IPS-18a (cell line): ENCODE results near the gene FAM153A.
"Not testable (repeated sequence)": the region's sequence is repeated elsewhere in the genome, so short reads cannot be mapped to it uniquely, and the experiment has no call there.

Experiments
- H3K27ac ChIP-seq: one replicate; pipeline ENCODE4 v1.5.1; 2013; ENCODE audit warnings: low read length
- H3K27me3 ChIP-seq: one replicate; pipeline ENCODE4 v1.6.1; 2013; ENCODE audit warnings: mild to moderate bottlenecking, low read length; ENCODE audit not compliant: control insufficient read depth, insufficient read depth
- H3K36me3 ChIP-seq: one replicate; pipeline ENCODE4 v1.6.1; 2013; ENCODE audit warnings: low read depth, low read length; ENCODE audit not compliant: control insufficient read depth
- H3K4me1 ChIP-seq: one replicate; pipeline ENCODE4 v1.6.1; 2013; ENCODE audit warnings: low read depth, low read length; ENCODE audit not compliant: control insufficient read depth
- H3K4me3 ChIP-seq: one replicate; pipeline ENCODE4 v1.5.1; 2013; ENCODE audit warnings: low read length
- H3K9ac ChIP-seq: one replicate; pipeline ENCODE4 v1.6.1; 2013; ENCODE audit warnings: mild to moderate bottlenecking, low read length, moderate library complexity
- H3K9me3 ChIP-seq: one replicate; pipeline ENCODE4 v1.6.1; 2013; ENCODE audit warnings: low read depth, low read length; ENCODE audit not compliant: control insufficient read depth

The FAM153A gene

DNA sequence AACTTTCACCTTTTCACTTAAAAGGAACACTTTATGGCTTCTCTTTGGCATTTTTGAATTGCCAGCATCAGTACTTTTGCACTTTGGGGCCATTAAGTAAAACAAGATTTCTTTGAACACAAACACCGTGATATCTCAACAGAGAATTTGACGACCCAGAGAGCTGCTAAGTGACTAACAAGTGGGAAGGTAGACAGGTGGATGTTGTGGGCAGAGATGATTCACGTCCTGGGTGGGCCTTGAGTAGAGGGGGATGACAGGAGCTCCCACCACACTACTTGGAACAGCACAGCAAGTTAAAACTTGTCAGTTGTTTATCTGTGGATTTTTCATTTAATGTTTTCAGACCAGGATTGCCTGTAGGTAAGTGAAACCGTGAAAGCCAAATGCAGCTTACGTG is 18.7 kb upstream of the FAM153A start:
- H3K36me3 ChIP-seq, H3K4me3 ChIP-seq, H3K4me1 ChIP-seq, H3K9me3 ChIP-seq, H3K9ac ChIP-seq, H3K27me3 ChIP-seq, H3K27ac ChIP-seq: not testable (repeated sequence)

DNA sequence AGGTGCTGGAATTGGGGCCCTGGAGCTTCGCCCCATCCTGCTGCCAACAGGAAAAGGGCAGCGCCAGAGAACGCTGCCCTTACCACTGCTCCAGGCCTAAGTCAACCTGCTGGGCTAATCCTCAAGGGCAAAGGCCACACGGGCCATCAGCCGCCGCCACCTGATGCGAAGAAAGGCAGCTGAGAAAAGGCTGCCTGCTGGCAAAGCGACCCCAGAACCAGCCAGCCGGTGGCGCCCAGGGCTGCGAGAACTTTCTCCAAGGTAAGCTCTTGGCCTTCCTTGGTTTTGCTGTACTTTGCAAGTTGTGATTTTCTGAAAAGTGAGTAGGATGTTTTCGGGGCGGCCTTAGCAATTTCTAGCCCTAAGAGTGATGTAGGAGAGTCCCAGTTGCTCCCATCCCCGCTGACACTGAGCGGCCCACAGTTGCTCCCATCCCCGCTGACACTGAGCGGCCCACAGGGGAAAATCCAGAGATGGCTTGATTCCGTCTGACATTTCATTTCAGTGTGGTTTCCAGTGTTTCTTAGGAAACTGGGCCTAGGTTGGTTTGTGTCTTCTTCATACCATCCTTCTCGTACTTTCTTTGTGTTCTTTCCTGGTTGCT is 15.6 kb upstream of the FAM153A start:
- H3K4me1 ChIP-seq, H3K36me3 ChIP-seq, H3K27ac ChIP-seq, H3K27me3 ChIP-seq, H3K9me3 ChIP-seq, H3K9ac ChIP-seq, H3K4me3 ChIP-seq: not testable (repeated sequence)

DNA sequence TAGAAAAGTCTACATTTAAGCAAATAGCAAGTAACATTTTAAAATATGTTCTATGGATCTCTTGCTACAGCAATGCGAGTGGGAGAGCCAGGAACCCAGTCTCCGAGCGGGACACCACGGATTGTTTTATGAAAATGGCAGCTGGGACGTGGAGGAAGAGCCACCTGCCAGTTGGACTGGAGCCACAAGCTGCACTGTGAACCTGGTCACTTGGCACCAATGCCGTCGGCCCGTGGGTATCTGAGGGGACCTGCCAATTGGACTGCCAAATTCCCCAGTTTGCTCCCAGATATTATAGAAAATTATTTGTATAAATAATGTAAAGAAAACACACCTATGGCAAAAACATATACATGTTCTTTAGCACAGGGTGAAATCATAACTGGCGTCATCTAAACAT is 10.6 kb upstream of the FAM153A start:
- not testable (repeated sequence) for H3K36me3 ChIP-seq, H3K9ac ChIP-seq, H3K4me1 ChIP-seq, H3K4me3 ChIP-seq, H3K9me3 ChIP-seq, H3K27ac ChIP-seq, H3K27me3 ChIP-seq

DNA sequence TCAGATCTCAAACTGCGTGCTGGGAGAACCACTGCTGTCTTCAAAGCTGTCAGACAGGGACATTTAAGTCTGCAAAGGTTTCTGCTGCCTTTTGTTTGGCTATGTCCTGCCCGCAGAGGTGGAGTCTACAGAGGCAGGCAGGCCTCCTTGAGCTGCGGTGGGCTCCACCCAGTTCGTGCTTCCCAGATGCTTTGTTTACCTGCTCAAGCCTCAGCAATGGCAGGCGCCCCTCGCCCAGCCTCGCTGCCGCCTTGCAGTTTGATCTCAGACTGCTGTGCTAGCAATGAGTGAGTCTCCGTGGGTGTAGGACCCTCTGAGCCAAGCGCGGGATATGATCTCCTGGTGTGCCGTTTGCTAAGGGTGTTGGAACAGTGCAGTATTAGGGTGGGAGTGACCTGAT is 8.9 kb upstream of the FAM153A start:
- not testable (repeated sequence) for H3K4me3 ChIP-seq, H3K27ac ChIP-seq, H3K4me1 ChIP-seq, H3K36me3 ChIP-seq, H3K9me3 ChIP-seq, H3K27me3 ChIP-seq, H3K9ac ChIP-seq

DNA sequence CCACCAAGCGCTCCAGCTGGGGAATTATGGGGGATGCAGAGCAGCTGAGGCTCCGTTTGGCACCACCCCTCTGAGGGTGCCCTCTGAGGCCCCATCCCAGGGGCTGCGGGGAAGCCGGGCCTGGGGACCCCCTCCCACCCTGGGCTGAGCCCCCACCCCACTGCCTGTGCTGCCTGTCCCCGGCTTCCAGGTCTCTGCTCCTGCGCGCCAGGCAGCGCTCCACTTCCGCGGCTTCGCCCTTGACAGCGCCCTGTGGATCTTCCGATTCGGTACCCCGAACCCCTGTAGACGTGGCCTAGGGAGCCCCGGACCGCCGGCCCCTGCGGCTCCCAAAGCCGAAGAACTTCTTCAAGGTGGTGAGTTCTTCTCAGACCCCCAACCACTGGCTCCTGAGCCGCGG is 530 bp downstream of the FAM153A start:
- not testable (repeated sequence) for H3K4me1 ChIP-seq, H3K27ac ChIP-seq, H3K36me3 ChIP-seq, H3K9me3 ChIP-seq, H3K4me3 ChIP-seq, H3K9ac ChIP-seq, H3K27me3 ChIP-seq

DNA sequence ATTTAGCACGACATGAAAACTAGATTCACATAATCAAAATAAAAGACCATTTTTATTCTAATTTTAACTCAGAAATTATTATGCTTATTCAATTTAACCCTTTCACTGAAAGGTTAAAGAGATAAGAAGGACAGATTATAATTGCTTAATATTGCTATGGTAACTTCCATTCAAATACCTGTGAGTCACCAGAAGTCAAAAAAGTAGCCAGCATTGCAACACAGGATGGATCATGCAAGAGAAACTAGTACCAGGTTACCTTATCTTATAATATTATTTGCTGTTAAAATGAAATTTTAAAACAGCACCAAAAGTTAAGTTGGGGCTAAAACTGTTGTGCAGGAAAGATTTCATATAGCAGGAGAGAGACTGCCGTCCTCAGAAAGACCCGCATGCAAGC is 11.5 kb downstream of the FAM153A start:
- H3K4me3 ChIP-seq, H3K4me1 ChIP-seq, H3K9me3 ChIP-seq, H3K27me3 ChIP-seq, H3K9ac ChIP-seq, H3K36me3 ChIP-seq, H3K27ac ChIP-seq: not testable (repeated sequence)

DNA sequence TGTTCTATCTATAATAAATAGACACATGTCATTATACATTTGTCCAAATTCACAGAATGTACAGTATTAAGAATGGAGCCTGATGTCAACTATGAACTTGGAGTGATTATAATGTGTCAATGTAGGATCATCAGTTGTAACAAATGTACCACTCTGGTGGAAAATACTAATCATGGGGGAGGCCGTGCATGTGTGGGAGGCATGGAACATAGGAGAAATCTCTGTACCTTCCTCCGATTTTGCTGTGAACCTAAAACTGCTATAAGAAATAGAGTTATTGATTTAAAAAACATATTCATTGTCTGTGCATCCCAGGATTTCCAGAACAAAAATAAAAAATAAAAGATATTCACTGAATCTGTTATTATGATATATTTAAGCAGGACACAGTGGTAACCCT is 12.1 kb downstream of the FAM153A start:
- not testable (repeated sequence) for H3K4me3 ChIP-seq, H3K9ac ChIP-seq, H3K27ac ChIP-seq, H3K36me3 ChIP-seq, H3K4me1 ChIP-seq, H3K27me3 ChIP-seq, H3K9me3 ChIP-seq

DNA sequence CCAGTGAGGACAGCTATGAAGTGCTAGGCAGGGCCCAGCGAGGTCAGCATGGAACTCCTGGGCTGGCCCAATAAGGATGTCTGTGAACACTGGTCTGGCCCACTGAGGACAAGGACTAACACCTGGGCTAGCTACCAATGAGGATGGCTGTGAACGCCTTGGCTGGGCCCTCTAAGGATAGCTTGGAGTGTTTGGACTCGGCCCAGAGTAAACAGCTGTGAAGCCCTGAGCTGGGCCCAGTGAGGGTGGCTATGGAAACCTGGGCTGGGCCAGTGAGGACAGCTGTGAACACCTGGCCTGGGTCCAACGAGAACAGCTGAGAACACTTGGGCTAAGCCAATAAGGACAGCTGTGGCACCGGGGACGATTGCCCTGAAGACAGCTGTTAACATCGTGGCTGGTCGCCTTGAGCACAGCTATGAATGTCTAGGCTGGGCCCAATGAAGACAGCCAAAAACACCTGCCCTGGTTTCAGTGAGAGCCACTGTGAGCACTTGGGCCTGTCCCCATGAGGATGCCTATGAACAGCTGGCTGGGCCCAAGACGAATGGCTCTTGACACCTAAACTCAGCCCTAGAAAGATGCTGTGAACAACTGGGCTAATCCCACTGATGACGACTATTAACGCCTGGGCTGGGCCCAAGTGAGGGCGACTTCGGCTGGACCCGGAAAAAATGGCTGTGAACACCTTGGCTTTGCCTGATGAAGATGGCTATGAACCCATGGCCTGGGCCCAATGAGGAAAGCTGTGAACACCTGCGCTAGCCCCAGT is 18.8 kb downstream of the FAM153A start:
- H3K9me3 ChIP-seq = not testable (repeated sequence)

DNA sequence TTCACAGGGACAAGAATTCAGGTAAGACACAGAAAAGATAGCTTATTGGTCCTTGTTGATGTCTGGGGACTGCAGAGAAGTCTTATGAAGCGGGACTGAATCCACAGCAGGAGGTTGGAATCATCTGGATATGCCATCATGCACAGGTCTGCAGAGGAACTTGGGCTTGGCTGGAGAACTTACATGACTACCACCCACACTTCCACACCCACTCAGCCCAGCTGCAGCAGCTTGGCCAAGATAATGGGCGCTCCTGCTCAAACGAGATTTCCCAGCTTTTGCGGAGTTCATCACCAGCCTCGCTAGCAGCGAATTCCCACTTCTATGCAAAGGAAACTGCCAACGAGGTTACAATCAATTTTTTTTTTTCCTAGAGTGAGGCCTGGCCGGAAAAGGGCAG is 21.7 kb downstream of the FAM153A start:
- H3K36me3 ChIP-seq, H3K9ac ChIP-seq, H3K27ac ChIP-seq, H3K4me1 ChIP-seq, H3K9me3 ChIP-seq, H3K27me3 ChIP-seq, H3K4me3 ChIP-seq: not testable (repeated sequence)

More for the DNA sequence above, 18.8 kb downstream of the FAM153A start:
- not testable (repeated sequence) for H3K36me3 ChIP-seq, H3K4me1 ChIP-seq, H3K27ac ChIP-seq, H3K4me3 ChIP-seq, H3K9ac ChIP-seq, H3K27me3 ChIP-seq

DNA sequence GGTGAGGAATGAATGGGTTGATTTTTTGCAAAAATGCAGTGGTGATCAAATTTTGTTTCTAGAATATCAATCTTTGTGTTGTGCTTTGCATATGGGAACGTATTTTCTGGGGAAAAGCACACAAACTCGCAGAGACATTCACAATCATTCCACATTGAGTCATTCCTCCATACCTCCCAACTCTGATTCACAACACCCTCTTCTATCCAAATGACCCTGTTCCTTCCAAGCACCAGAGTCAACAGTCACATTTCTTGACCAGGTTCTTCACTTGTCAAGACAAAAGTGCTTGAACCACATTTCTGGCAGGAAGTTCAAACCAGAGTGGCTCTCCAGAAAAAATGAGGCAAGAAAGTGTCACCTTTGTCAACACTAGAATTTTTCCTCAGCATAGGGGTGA is 35.3 kb downstream of the FAM153A start:
- not testable (repeated sequence) for H3K9me3 ChIP-seq, H3K27me3 ChIP-seq, H3K27ac ChIP-seq

DNA sequence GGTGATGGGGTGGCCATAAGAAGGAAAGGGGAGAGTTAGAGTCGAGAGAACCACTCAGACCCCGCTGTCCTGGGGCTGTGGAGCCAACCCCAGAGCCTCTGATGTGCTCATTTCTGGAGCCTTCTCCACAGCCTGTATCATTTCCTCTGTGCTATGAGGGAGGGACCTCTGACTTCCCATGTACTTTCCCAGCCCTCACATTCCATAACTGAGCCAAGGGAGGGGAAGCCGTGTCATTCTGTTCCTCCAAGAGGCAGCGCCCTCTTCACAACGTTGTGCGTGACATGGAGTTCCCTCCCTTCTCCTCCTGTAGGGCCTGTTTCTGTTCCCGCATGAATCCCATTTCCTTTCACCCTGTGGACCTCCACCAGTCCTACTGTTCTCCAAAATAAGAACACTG is 57.8 kb downstream of the FAM153A start:
- H3K4me1 ChIP-seq, H3K27ac ChIP-seq, H3K9ac ChIP-seq, H3K4me3 ChIP-seq, H3K36me3 ChIP-seq, H3K9me3 ChIP-seq, H3K27me3 ChIP-seq: not testable (repeated sequence)

More for the DNA sequence above, 35.3 kb downstream of the FAM153A start:
- H3K4me3 ChIP-seq, H3K9ac ChIP-seq, H3K36me3 ChIP-seq, H3K4me1 ChIP-seq: not testable (repeated sequence)

DNA sequence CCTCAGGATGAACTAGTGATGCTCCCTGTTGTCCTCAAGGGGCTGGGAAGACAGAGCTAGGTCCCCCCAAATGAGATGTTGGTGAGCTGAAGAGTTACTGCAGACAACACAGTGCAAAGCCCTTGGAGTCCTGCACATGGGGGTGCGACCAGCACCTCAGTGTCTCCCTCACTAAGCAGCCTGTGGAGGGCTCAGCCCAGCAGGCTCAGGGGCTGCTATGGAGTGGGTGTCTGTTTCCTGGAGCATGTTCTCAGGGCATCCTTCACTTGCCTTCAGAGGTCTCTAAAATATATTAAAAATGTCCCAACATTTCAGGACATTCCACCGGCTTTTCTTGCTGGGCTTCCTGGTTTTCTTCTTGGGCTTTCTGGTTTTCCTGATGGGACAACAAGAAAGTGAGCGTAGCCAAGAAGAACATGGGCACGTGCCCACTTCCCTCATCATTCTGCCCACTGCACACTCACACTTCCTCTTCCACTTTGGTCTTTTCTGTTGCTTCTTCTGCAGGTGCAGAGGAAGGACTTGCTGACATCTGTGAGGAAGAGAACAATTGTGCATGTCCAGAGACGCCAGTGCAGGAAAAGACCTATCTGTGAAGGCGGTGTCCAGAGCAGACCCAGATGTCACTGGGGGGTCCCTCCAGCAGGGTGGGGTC is 58.7 kb downstream of the FAM153A start:
- H3K4me3 ChIP-seq, H3K27ac ChIP-seq, H3K9ac ChIP-seq, H3K4me1 ChIP-seq, H3K9me3 ChIP-seq, H3K27me3 ChIP-seq, H3K36me3 ChIP-seq: not testable (repeated sequence)
